Keratinocyte (primary cell): ENCODE results near the gene CCNL2. TPM values are rescaled to one million over a fixed set of nuclear protein-coding genes. Genes with fewer than 3 reads are reported as not detected.

Experiments
- DNase-seq: peaks from one replicate; pipeline ENCODE4 v3.0.0-alpha.2; 2011; ENCODE audit warnings: low read depth, missing footprints, low spot score
- FAIRE-seq: peaks from 2 replicates; lab custom pipeline; 2011; peaks lifted over from hg19 to GRCh38; lab: Jason Lieb, UNC
- H2AFZ ChIP-seq: 2 replicates; pipeline ENCODE4 v1.6.0; 2012; ENCODE audit warnings: low read length, control low read depth, inconsistent platforms; ENCODE audit not compliant: control insufficient read depth
- H3K27ac ChIP-seq: 2 replicates; pipeline ENCODE4 v1.5.1; 2011; ENCODE audit warnings: low read length; ENCODE audit not compliant: control insufficient read depth, insufficient read depth
- H3K27me3 ChIP-seq: 3 replicates; pipeline ENCODE4 v1.6.0; 2011; ENCODE audit warnings: low read length; ENCODE audit not compliant: control insufficient read depth, insufficient read depth; ENCODE audit errors: extremely low read depth
- H3K36me3 ChIP-seq, 2 experiments: 2 replicates in 1 of 2; 3 replicates in 1 of 2; pipeline ENCODE4 v1.5.1; 2011; ENCODE audit warnings: low read length in 2 of 2, mild to moderate bottlenecking in 1 of 2; ENCODE audit not compliant: control insufficient read depth in 2 of 2, insufficient read depth in 2 of 2; ENCODE audit errors: extremely low read depth in 1 of 2
- H3K4me1 ChIP-seq: 3 replicates; pipeline ENCODE4 v1.5.1; 2011; ENCODE audit warnings: low read length; ENCODE audit not compliant: control insufficient read depth, insufficient read depth; ENCODE audit errors: extremely low read depth
- H3K4me2 ChIP-seq: 3 replicates; pipeline ENCODE4 v1.6.0; 2011; ENCODE audit warnings: low read depth, low read length; ENCODE audit not compliant: control insufficient read depth, insufficient read depth; ENCODE audit errors: extremely low read depth
- H3K4me3 ChIP-seq, 3 experiments: fragments of 200-600 bp in 1 of 3; sonication (generic) in 1 of 3; 2 replicates in 2 of 3; 3 replicates in 1 of 3; pipeline ENCODE4 v1.5.1; 2011 to 2016; ENCODE audit warnings: low read length in 3 of 3, mild to moderate bottlenecking in 3 of 3, control low read depth in 2 of 3, inconsistent platforms in 1 of 3, low read depth in 1 of 3, mixed read lengths in 1 of 3, mixed run types in 1 of 3, moderate library complexity in 1 of 3; ENCODE audit not compliant: control insufficient read depth in 2 of 3, insufficient read depth in 2 of 3; ENCODE audit errors: extremely low read depth in 1 of 3
- H3K79me2 ChIP-seq: 2 replicates; pipeline ENCODE4 v1.6.0; 2012; ENCODE audit warnings: low read length; ENCODE audit not compliant: control insufficient read depth, insufficient read depth
- H3K9ac ChIP-seq: 3 replicates; pipeline ENCODE4 v1.6.0; 2011; ENCODE audit warnings: low read length; ENCODE audit not compliant: control insufficient read depth, insufficient read depth; ENCODE audit errors: extremely low read depth
- H3K9me1 ChIP-seq: 3 replicates; pipeline ENCODE4 v1.6.0; 2011; ENCODE audit warnings: low read length; ENCODE audit not compliant: control insufficient read depth, insufficient read depth; ENCODE audit errors: extremely low read depth
- H3K9me3 ChIP-seq: 2 replicates; pipeline ENCODE4 v1.5.1; 2012; ENCODE audit warnings: low read depth, low read length; ENCODE audit not compliant: control insufficient read depth
- H4K20me1 ChIP-seq: 3 replicates; pipeline ENCODE4 v1.6.0; 2011; ENCODE audit warnings: low read length; ENCODE audit not compliant: control insufficient read depth, insufficient read depth; ENCODE audit errors: extremely low read depth
- CTCF ChIP-seq, 3 experiments: IDR thresholded peaks in 1 of 3; conservative IDR thresholded peaks in 1 of 3; optimal IDR thresholded peaks in 1 of 3; 2 replicates in 2 of 3; 3 replicates in 1 of 3; pipeline versions ENCODE3 to v1.5.1; 2011; ENCODE audit warnings: low read length in 3 of 3, mild to moderate bottlenecking in 3 of 3, moderate library complexity in 2 of 3, control low read depth in 1 of 3, inconsistent platforms in 1 of 3; ENCODE audit not compliant: insufficient read depth in 2 of 3; ENCODE audit errors: extremely low read depth in 1 of 3
- EZH2 ChIP-seq: IDR thresholded peaks from one replicate; pipeline ENCODE4 v1.6.1; 2012; ENCODE audit warnings: inconsistent platforms, mild to moderate bottlenecking, low read length, moderate library complexity
- dilution Hi-C: fragments of 300-500 bp; cut with MboI; formaldehyde crosslinking; loops from one replicate; pipeline ENCODE4 v1.7.0; 2020; ENCODE audit warnings: low sequenced_read_pairs; ENCODE audit not compliant: extremely low pct_ligation_motif_present
- polyA plus RNA-seq, 5 experiments: library from polyadenylated mRNA; depleted of rRNA in 3 of 5; stranded (reverse) in 3 of 5; stranded (forward) in 1 of 5; unstranded in 1 of 5; fragments of >200 nt; gene quantifications; 1 replicate in 1 of 5; 2 replicates in 3 of 5; 3 replicates in 1 of 5; pipeline versions ENCODE4 v1.2.1 to v1.2.3, GENCODE V29; 2011 to 2012; ENCODE audit warnings: missing spikeins in 2 of 5, low read depth in 1 of 5, low replicate concordance in 1 of 5

Gene CCNL2
- polyA plus RNA-seq, 1 donor (not counting 4 experiments of a cell fraction or from before 2014, with no cell fraction given), result 140 TPM

- Histone ChIP-seq H3K9ac (no peak overlapping the region), H4K20me1 (no peaks in the 10 kb centered on the region), H2AFZ (no peak overlapping the region), H3K27ac (no peak overlapping the region), H3K9me3 (peaks cover 7% of the 10 kb centered on the region), H3K4me3 (no peak overlapping the region), H3K36me3 (peaks cover 2 to 3% of the 10 kb centered on the region in 2 experiments), H3K27me3 (no peaks in the 10 kb centered on the region), H3K79me2 (peaks cover 8% of the 10 kb centered on the region), H3K4me1 (peaks cover 6% of the 10 kb centered on the region), H3K9me1 (no peaks in the 10 kb centered on the region), H3K4me2 (no peak overlapping the region)
- dilution Hi-C loops, result no loop called here
- no peak for TF ChIP-seq EZH2
- no peak for TF ChIP-seq CTCF (optimal IDR thresholded peaks at IDR 0.05 in 1 of 3, IDR thresholded peaks at IDR 0.05 in 1 of 3, conservative IDR thresholded peaks at IDR 0.05 in 1 of 3; ENCODE audit: extremely low read depth in 1 of 3, insufficient read depth in 2 of 3, low read length in 3 of 3)
- DNase-seq (no peak), FAIRE-seq (no peak)
Measured at GRCh38 chr1:1367315-1367714, 31.8 kb downstream of the CCNL2 start.

DNA sequence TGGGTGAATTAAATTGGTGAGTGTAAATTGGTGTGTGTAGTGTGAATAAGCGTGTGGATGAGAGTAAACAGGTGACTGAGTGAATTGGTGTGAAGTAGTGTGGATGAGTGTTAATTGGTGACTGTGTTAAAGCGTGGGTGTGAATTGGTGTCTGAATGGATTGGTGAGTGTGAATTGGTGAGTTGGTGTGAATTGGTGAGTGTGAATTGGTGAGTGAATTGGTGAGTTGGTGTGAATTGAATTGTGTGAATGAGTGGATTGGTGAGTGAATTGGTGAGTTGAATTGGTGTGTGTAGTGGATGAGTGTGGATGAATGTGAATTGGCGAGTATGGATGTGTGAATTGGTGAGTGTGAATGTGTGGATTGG is 32.5 kb downstream of the CCNL2 start:
- no peak overlapping the region for H3K27ac ChIP-seq
- H3K36me3 ChIP-seq, result peaks cover 0 to 3% of the 10 kb centered on the region in 2 experiments
- no peaks in the 10 kb centered on the region for H3K27me3 ChIP-seq
- no peak overlapping the region for H3K4me2 ChIP-seq
- H3K4me1 ChIP-seq, result peaks cover 6% of the 10 kb centered on the region
- no peak overlapping the region for H3K4me3 ChIP-seq
- no peak for DNase-seq
- TF ChIP-seq EZH2, result no peak
- TF ChIP-seq CTCF (optimal IDR thresholded peaks at IDR 0.05 in 1 of 3, IDR thresholded peaks at IDR 0.05 in 1 of 3, conservative IDR thresholded peaks at IDR 0.05 in 1 of 3; ENCODE audit: extremely low read depth in 1 of 3, insufficient read depth in 2 of 3, low read length in 3 of 3), result no peak
- peaks cover 4% of the 10 kb centered on the region for H3K79me2 ChIP-seq
- peaks cover 7% of the 10 kb centered on the region for H3K9me3 ChIP-seq
- H4K20me1 ChIP-seq, result no peaks in the 10 kb centered on the region
- no peak for FAIRE-seq
- H3K9ac ChIP-seq, result no peak overlapping the region
- dilution Hi-C loops, result no loop called here
- no peaks in the 10 kb centered on the region for H3K9me1 ChIP-seq
- H2AFZ ChIP-seq, result no peak overlapping the region
